BLaER1 treated with 17β-estradiol and CSF1 and Interleukin-3, amounts not matched to agents 10 nM and 100 nM (cell line): Measurements from ENCODE around the gene TTYH1.
A peak's percentile ranks its signal among the peaks of the same experiment; 100 is the strongest.

Experiments used
- H3K27ac ChIP-seq, 11 experiments: shearing (Covaris generic); formaldehyde crosslinking; 2 replicates each; pipeline ENCODE4 v1.8.1; 2022
- H3K27me3 ChIP-seq, 11 experiments: shearing (Covaris generic); formaldehyde crosslinking; 2 replicates each; pipeline ENCODE4 v1.8.1; 2022
- H3K36me3 ChIP-seq, 11 experiments: shearing (Covaris generic); formaldehyde crosslinking; 2 replicates each; pipeline ENCODE4 v1.8.1; 2022
- H3K4me1 ChIP-seq, 10 experiments: shearing (Covaris generic); formaldehyde crosslinking; 2 replicates each; pipeline ENCODE4 v1.8.1; 2022
- H3K4me2 ChIP-seq, 11 experiments: shearing (Covaris generic); formaldehyde crosslinking; 2 replicates each; pipeline ENCODE4 v1.8.1; 2022
- H3K4me3 ChIP-seq, 10 experiments: shearing (Covaris generic); formaldehyde crosslinking; 2 replicates each; pipeline ENCODE4 v1.8.1; 2022
- H3K9ac ChIP-seq, 11 experiments: shearing (Covaris generic); formaldehyde crosslinking; 2 replicates each; pipeline ENCODE4 v1.8.1; 2022
- H3K9me3 ChIP-seq, 11 experiments: shearing (Covaris generic); formaldehyde crosslinking; replicated peaks in 1 of 11; 2 replicates each; pipeline ENCODE4 v1.8.1; 2022
- H4K20me1 ChIP-seq, 11 experiments: shearing (Covaris generic); formaldehyde crosslinking; 2 replicates each; pipeline ENCODE4 v1.8.1; 2022
- Cebpa-rat ChIP-seq, 11 experiments: shearing (Covaris generic); IDR thresholded peaks; 2 replicates each; pipeline ENCODE4 v1.8.1; 2022

The TTYH1 gene

DNA sequence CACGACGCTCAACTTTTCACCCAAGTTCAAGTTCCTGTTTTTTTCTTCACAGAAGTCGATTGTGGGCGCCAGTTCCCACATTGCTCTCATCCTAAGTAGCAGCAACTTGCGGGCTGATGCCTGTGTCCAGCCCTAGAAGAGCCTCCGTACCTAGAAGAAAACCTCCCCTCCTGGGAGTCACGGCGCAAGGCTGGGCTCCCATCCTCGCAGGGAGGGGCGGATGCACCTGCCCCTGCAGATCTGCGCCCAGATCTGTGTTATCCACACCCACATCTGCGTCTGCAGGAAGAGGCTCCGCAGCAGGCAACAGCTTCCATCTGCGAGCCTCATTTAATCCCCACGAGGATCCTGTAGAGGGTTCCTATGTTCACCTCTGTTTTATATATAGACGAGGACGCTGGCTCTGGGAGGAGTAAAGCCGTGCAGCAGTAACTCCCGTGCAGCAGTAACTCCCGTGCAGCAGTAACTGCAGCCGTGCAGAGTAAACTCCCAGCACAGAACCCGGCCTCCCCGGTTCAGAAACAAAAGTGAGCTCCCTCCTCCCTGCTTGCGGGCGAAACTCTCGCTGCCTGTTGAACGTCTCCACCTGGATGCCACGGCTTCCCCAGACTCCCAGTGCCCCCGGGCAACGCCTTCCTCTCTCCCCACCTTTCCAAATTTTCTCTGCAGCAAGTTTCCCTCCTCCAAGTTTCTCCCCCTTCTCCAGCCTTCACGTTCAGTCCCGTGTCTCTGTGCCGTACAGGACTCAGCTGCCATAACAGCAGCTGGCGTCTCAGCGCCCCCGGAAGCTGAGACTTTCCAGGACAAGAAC, 27.1 kb upstream of the TTYH1 start:
- peak overlapping the region; percentile 50 to 71 (median 60) for H3K4me3 ChIP-seq
- peak overlapping the region; percentile 85 to 99 (median 90) for H3K27ac ChIP-seq
- no peaks in the 10 kb centered on the region for H3K27me3 ChIP-seq

DNA sequence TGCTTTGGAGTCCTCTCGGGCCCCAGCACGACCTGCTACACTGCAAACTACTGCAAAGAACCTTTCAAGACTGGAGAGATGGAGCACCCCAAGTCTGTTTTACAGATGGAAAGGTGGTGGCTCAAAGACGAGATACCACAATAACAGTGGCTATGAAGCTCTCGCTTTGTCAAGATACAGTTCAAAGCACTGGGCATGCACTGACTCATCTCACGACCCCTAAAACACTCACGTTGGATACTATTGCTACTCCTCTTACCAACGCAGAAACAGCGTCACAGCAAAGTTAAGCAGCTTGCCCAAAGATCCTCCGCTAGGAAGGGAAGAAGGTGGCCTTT, 26.5 kb upstream of the TTYH1 start:
- Histone ChIP-seq H3K4me2 (peak overlapping the region; percentile 85 to 99 (median 91)), H3K36me3 (no peaks in the 10 kb centered on the region), H4K20me1 (no peaks in the 10 kb centered on the region), H3K27ac (peak overlapping the region; percentile 85 to 99 (median 90)), H3K4me1 (peaks cover 72 to 92% (median 84%) of the 10 kb centered on the region in 10 experiments), H3K27me3 (no peaks in the 10 kb centered on the region), H3K9ac (peak overlapping the region; percentile 81 to 91 (median 85)), H3K9me3 (peaks cover 0 to 32% (median 15%) of the 10 kb centered on the region in 11 experiments; a peak in 19 of 22 replicates), H3K4me3 (peak overlapping the region; percentile 50 to 71 (median 60))
- TF ChIP-seq Cebpa-rat (IDR thresholded peaks at IDR 0.05) = no peak

More for the DNA sequence above, 27.1 kb upstream of the TTYH1 start:
- H3K9ac ChIP-seq = peak overlapping the region; percentile 81 to 91 (median 85)
- H3K4me1 ChIP-seq = peaks cover 69 to 91% (median 81%) of the 10 kb centered on the region in 10 experiments
- peak overlapping the region; percentile 85 to 99 (median 91) for H3K4me2 ChIP-seq
- no peaks in the 10 kb centered on the region for H4K20me1 ChIP-seq
- TF ChIP-seq Cebpa-rat (IDR thresholded peaks at IDR 0.05) = no peak
- peaks cover 0 to 33% (median 16%) of the 10 kb centered on the region in 11 experiments; a peak in 19 of 22 replicates for H3K9me3 ChIP-seq
- H3K36me3 ChIP-seq = no peaks in the 10 kb centered on the region

DNA sequence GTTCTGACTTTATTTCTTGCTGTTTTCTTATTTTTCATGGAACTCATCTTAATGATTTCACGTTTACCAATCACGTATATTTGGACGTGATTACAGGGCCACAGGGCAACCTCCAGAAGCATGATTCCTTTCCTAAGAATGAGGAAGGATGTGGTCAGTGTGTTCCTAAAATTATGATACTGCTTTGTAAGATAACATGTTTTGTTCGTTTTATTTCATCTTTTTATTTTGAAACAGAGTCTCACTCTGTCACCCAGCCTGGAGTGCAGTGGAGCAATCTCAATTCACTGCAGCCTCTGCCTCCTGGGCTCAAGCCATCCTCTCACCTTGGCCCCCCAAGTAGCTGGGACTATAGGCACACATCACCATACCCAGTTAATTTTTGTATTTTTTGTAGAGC, 25.7 kb upstream of the TTYH1 start:
- peak in 10 of 11 experiments; percentile 13 to 96 (median 88); a peak in 17 of 22 replicates for TF ChIP-seq Cebpa-rat (IDR thresholded peaks at IDR 0.05)
- Histone ChIP-seq H4K20me1 (no peaks in the 10 kb centered on the region), H3K4me2 (peak overlapping the region; percentile 85 to 99 (median 91)), H3K36me3 (no peaks in the 10 kb centered on the region), H3K27me3 (no peaks in the 10 kb centered on the region), H3K27ac (peak overlapping the region; percentile 85 to 99 (median 90)), H3K9me3 (peaks cover 0 to 26% (median 11%) of the 10 kb centered on the region in 11 experiments; a peak in 19 of 22 replicates), H3K4me3 (peak overlapping the region; percentile 50 to 71 (median 60); a peak in 19 of 20 replicates), H3K4me1 (peaks cover 71 to 94% (median 84%) of the 10 kb centered on the region in 10 experiments), H3K9ac (peak overlapping the region; percentile 81 to 91 (median 85))

DNA sequence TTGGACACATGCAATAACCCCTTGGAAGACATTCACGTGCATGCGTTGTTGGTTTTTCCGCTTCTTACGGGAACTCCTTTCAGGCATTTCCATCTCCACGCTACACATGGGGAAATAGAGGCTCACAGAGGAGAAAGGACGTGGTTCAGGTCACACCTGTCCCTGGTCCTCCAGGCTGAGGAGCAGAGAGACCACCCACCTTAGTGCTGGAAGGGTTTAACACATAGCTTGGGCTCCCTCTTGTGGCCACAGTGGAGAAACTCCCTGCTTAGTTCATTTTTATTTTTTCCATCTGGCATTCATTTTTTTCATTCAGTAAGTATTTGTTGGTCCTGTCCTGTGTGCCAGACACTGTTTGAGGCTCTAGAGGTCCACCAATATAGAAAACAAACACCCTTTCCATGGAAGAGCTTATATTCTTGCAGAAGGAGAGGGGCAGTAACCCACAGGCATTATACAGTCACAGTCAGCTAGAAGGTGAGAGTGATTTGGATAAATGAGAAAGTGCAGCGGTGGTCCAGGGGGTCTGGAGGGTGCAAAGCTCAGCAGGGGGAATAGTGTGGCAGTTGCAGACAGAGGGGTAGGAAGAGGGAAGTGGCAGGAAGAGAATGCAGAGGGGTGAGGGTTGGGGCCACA, 24.2 kb upstream of the TTYH1 start:
- no peak for TF ChIP-seq Cebpa-rat (IDR thresholded peaks at IDR 0.05)
- Histone ChIP-seq H4K20me1 (no peaks in the 10 kb centered on the region), H3K27me3 (no peaks in the 10 kb centered on the region), H3K4me2 (peak overlapping the region; percentile 85 to 99 (median 91)), H3K9ac (peak overlapping the region; percentile 81 to 91 (median 85); a peak in 21 of 22 replicates), H3K9me3 (peaks cover 0 to 15% (median 11%) of the 10 kb centered on the region in 11 experiments; a peak in 18 of 22 replicates), H3K27ac (peak overlapping the region; percentile 85 to 99 (median 90); a peak in 21 of 22 replicates), H3K4me3 (peak overlapping the region in 8 of 10 experiments; percentile 55 to 71 (median 60); a peak in 9 of 20 replicates), H3K4me1 (peaks cover 60 to 85% (median 75%) of the 10 kb centered on the region in 10 experiments), H3K36me3 (no peaks in the 10 kb centered on the region)

DNA sequence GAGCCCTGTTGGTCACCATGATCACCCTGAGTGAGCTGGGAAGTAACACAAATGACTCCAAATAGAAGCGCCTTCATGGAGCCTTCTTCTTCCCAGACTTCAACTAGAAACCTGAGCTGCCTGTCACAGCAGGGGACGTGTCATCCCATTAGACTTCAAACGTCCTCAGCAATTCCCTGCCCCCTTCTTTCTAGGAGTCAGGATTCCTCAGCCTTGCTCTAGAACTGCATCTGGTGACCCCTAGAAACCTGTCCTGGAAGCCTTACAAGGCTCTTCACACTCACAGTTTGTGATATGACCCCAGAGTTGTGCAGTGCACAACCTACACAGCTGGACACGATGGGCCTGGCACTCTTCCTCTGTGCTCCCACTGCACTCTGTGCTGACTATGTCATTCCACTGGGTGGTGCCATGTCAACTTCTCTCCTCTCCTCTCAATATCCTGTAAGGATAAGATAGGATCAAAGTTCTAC, 23.6 kb upstream of the TTYH1 start:
- Histone ChIP-seq H3K4me2 (peak overlapping the region; percentile 85 to 99 (median 91); a peak in 19 of 22 replicates), H3K27ac (peak overlapping the region in 9 of 11 experiments; percentile 87 to 99 (median 92); a peak in 17 of 22 replicates), H3K27me3 (no peaks in the 10 kb centered on the region), H3K36me3 (no peaks in the 10 kb centered on the region), H3K9me3 (peaks cover 0 to 18% (median 11%) of the 10 kb centered on the region in 11 experiments; a peak in 18 of 22 replicates), H3K4me1 (peaks cover 54 to 83% (median 70%) of the 10 kb centered on the region in 10 experiments), H4K20me1 (no peaks in the 10 kb centered on the region), H3K9ac (peak overlapping the region in 10 of 11 experiments; percentile 81 to 91 (median 87); a peak in 13 of 22 replicates), H3K4me3 (0 out of 20 replicates have a peak overlapping the region, but pooled peaks of 1 of the 10 experiments have one; percentile 15)
- no peak for TF ChIP-seq Cebpa-rat (IDR thresholded peaks at IDR 0.05)

DNA sequence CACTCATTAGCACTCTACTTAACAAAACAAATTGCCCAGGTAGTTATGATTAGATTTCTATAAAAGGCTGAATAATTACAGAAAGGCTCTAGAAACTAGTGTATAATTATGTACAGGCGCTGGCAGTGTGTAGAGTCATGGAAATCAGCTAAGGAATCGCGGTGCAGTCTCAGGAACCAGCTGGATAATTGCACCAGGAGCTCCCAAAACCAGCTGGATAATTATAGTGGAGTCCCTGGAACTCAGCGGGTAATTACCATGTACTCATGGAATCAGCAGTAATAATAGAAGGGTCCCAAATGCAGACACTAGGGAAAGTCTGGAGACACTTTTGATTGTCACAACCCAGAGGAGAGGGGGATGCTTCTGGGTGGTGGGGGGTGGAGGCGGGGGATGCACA, 23.2 kb upstream of the TTYH1 start:
- no peak for TF ChIP-seq Cebpa-rat (IDR thresholded peaks at IDR 0.05)
- Histone ChIP-seq H3K9ac (no peak overlapping the region), H3K4me1 (peaks cover 50 to 83% (median 66%) of the 10 kb centered on the region in 10 experiments), H3K4me3 (no peak overlapping the region), H3K27ac (peak overlapping the region in 6 of 11 experiments; percentile 89 to 99 (median 96); a peak in 7 of 22 replicates), H3K27me3 (no peaks in the 10 kb centered on the region), H4K20me1 (no peaks in the 10 kb centered on the region), H3K4me2 (peak overlapping the region in 1 of 11 experiments; percentile 99; a peak in 1 of 22 replicates), H3K9me3 (peaks cover 0 to 22% (median 11%) of the 10 kb centered on the region in 11 experiments; a peak in 18 of 22 replicates), H3K36me3 (no peaks in the 10 kb centered on the region)

DNA sequence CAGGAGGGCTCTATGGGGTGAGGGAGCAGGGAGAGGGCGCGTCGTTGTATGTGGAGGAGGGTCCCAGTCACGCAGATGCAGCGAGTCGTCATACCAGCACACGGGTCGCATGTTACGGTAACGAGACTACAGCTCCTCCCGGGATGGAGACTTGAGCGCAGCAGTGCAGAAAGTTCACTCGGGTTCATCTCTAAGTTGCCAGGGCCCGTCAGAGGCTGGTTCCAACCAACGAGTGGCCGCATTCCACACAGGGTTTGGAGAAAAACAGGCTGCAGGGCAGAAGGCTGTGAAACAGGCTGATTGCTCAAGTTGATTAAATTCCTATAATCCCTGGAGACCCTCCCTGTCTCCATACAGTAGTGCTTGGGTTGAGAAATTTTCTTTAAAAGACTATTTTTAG, 21.9 kb upstream of the TTYH1 start:
- Histone ChIP-seq H3K27me3 (no peaks in the 10 kb centered on the region), H4K20me1 (no peaks in the 10 kb centered on the region), H3K9me3 (peaks cover 1 to 28% (median 12%) of the 10 kb centered on the region in 11 experiments; a peak in 19 of 22 replicates), H3K4me1 (peaks cover 43 to 76% (median 54%) of the 10 kb centered on the region in 10 experiments), H3K36me3 (no peaks in the 10 kb centered on the region), H3K27ac (peak overlapping the region in 4 of 11 experiments; percentile 22 to 64 (median 40); a peak in 8 of 22 replicates), H3K4me3 (no peak overlapping the region), H3K9ac (no peak overlapping the region; a peak in 1 of 22 replicates), H3K4me2 (peak overlapping the region in 9 of 11 experiments; percentile 3 to 61 (median 26); a peak in 11 of 22 replicates)
- no peak for TF ChIP-seq Cebpa-rat (IDR thresholded peaks at IDR 0.05)

DNA sequence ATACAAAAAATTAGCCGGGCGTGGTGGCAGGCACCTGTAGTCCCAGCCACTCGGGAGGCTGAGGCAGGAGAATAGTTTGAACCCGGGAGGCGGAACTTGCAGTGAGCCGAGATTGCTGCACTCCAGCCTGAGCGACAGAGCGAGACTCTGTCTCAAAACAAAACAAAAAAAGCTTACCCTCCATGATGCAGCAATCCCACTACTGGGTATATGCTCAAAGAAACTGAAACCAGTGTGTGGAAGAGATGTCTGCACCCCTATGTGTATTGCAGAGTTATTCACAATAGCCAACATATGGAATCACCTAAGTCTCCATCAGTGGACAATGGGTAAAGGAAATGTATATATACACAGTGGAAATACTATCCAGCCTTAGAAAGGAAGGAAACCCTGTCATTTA, 19.6 kb upstream of the TTYH1 start:
- H3K36me3 ChIP-seq = no peaks in the 10 kb centered on the region
- no peak for TF ChIP-seq Cebpa-rat (IDR thresholded peaks at IDR 0.05)

More for the DNA sequence above, 19.6 kb upstream of the TTYH1 start:
- no peak overlapping the region for H3K9ac ChIP-seq
- H3K27me3 ChIP-seq = no peaks in the 10 kb centered on the region
- H3K27ac ChIP-seq = peak overlapping the region in 2 of 11 experiments; percentile 6 to 28; a peak in 2 of 22 replicates
- H4K20me1 ChIP-seq = no peaks in the 10 kb centered on the region
- H3K4me2 ChIP-seq = peak overlapping the region in 4 of 11 experiments; percentile 1 to 36 (median 16); a peak in 5 of 22 replicates
- H3K4me3 ChIP-seq = no peak overlapping the region
- H3K4me1 ChIP-seq = peaks cover 22 to 53% (median 31%) of the 10 kb centered on the region in 10 experiments
- peaks cover 7 to 34% (median 17%) of the 10 kb centered on the region in 11 experiments; a peak in 20 of 22 replicates for H3K9me3 ChIP-seq
